Measurements from ENCODE around the gene KCNAB2. TPM values are rescaled to one million over a fixed set of nuclear protein-coding genes. Genes with fewer than 3 reads are reported as not detected.

KCNAB2 gene
- total RNA-seq = 10 to 100 TPM in 2 of 4 donors, 1 to 10 TPM in 2; 4.2 to 12.0 (median 10.0) TPM

DNA sequence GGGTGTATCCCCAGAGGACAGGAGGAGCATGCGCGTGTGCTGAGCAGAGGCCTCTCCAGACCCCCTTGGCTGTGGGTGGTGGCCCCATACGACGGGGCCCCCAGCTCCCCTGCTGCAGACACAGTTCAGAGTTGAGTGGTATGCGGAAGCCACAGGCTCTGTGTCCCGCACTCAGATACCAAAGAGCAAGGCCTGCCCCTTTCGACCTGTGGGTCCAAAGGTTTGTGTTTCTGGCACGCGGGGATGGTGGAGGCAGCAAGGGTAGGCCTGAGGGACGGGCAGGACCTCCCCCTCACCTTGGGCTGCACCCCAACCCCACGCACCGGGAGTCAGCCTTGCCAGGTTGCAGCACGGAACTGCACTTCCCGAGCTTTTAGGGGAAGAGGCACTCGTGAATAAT lies at the start of gene KCNAB2:
TSS of gene KCNAB2 (plus strand) at position 328 of the 400 bp plus-strand sequence. CDS start 5,649 bp downstream, outside the sequence.
- no peak within 1 kb of the TSS for H3K4me3 ChIP-seq (ENCODE audit: low read depth, poor library complexity, severe bottlenecking)
- no peak for DNase-seq (ENCODE audit: low spot score in 2 of 2)
- intact Hi-C loops (cut with DNase I; ENCODE audit: low total_unique reads) = no loop called here
- 66 to 72% methylated on average over 15 of the region's 15 CpGs for WGBS, 2 donors
- no peak for TF ChIP-seq POLR2A (IDR thresholded peaks at IDR 0.05)
- TF ChIP-seq, protein P1, sequence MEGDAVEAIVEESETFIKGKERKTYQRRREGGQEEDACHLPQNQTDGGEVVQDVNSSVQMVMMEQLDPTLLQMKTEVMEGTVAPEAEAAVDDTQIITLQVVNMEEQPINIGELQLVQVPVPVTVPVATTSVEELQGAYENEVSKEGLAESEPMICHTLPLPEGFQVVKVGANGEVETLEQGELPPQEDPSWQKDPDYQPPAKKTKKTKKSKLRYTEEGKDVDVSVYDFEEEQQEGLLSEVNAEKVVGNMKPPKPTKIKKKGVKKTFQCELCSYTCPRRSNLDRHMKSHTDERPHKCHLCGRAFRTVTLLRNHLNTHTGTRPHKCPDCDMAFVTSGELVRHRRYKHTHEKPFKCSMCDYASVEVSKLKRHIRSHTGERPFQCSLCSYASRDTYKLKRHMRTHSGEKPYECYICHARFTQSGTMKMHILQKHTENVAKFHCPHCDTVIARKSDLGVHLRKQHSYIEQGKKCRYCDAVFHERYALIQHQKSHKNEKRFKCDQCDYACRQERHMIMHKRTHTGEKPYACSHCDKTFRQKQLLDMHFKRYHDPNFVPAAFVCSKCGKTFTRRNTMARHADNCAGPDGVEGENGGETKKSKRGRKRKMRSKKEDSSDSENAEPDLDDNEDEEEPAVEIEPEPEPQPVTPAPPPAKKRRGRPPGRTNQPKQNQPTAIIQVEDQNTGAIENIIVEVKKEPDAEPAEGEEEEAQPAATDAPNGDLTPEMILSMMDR (IDR thresholded peaks at IDR 0.05) = no peak

- WGBS, 2 donors = 86 to 87% methylated on average over 16 of the region's 16 CpGs
- intact Hi-C loops (cut with DNase I; ENCODE audit: low total_unique reads) = no loop called here
Measured at GRCh38 chr1:5996641-5997270, 48.9 kb upstream of the KCNAB2 start.

DNA sequence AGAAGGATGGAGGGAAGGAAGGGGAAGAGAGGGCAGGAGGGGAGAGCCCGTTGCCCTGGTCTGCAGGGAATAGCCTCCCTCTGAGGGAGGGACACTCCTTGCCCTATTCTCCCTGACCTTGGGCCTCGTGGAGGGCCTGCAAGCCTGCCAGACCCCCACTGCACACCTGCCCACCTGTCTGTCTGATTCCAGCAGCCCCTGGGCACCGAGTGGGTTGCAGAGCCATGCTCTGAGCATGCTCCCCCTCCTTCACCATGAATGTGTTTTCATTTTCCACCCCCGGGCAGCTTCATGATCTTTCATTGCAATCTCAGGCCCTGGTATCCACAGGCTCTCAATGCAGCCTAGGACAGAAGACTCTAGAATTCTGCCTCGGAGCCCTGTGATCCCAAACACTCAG lies 48.4 kb upstream of the KCNAB2 start:
- no peak for DNase-seq (ENCODE audit: low spot score in 2 of 2)
- TF ChIP-seq, protein P1 (IDR thresholded peaks at IDR 0.05) = no peak
- TF ChIP-seq POLR2A (IDR thresholded peaks at IDR 0.05) = no peak
- H3K4me3 ChIP-seq (ENCODE audit: low read depth, poor library complexity, severe bottlenecking) = no peak overlapping the region
- WGBS, 2 donors = 69 to 80% methylated on average over 5 of the region's 5 CpGs
- intact Hi-C loops (cut with DNase I; ENCODE audit: low total_unique reads) = no loop called here

More at GRCh38 chr1:5996641-5997270, 48.9 kb upstream of the KCNAB2 start:
- no peak for TF ChIP-seq POLR2A (IDR thresholded peaks at IDR 0.05)
- TF ChIP-seq, protein P1 (IDR thresholded peaks at IDR 0.05) = no peak
- DNase-seq (ENCODE audit: low spot score in 2 of 2) = no peak
- no peak overlapping the region for H3K4me3 ChIP-seq (ENCODE audit: low read depth, poor library complexity, severe bottlenecking)

DNA sequence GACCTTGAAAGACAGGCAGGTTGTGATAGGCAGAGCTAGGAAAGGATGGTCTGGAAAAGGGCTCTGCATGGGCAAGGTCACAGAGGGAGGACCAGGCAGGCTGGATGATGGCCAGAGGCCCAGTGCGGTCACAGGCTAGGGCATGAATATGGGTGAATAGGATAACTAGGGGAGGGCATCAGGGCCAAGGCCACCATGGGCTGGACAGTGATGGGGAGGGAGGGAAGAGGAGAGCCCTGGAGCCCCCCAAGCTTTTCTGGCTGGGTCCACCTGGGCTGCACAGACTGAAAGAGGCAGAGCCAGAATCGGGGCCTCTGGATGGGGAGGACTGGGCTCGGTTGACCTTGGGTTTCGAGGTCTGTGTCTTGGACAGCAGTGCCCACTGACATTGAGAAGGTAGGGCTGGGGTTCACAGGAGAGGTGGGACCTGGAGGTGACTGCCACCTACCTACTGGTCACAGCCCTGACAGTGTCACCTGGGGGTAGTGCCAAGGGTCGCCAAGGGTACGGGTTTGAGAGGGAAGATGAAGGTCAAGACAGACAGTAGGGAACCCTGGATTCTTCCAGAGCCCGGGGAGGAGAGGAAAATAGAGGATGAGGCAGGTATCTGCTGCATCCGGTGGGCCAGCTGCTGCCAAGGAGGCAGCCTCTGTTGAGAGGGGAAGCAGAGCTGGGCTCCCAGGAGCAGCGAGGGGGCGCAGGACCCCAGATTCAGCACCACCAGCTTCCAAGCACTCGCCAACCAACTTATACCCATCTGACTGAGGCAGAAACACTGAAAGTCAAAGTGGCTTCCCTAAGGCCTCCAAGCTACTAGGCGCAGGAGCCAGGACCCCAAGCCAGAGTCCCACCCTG lies 47.4 kb upstream of the KCNAB2 start:
- 92 to 95% methylated on average over 12 of the region's 12 CpGs for WGBS, 2 donors
- intact Hi-C loops (cut with DNase I; ENCODE audit: low total_unique reads) = no loop called here

GRCh38 chr1:5998906-5999301 lies 46.8 kb upstream of the KCNAB2 start:
- H3K4me3 ChIP-seq (ENCODE audit: low read depth, poor library complexity, severe bottlenecking) = no peak overlapping the region
- WGBS, 2 donors = 92% methylated on average over 19 of the region's 19 CpGs
- peak in 1 of 2 donors; percentile 76 for DNase-seq (ENCODE audit: low spot score in 2 of 2)
- TF ChIP-seq, protein P1 (IDR thresholded peaks at IDR 0.05) = no peak
- no peak for TF ChIP-seq POLR2A (IDR thresholded peaks at IDR 0.05)
- intact Hi-C loops (cut with DNase I; ENCODE audit: low total_unique reads) = no loop called here

More for the DNA sequence above, 47.4 kb upstream of the KCNAB2 start:
- DNase-seq (ENCODE audit: low spot score in 2 of 2) = peak in 1 of 2 donors; percentile 40
- no peak overlapping the region for H3K4me3 ChIP-seq (ENCODE audit: low read depth, poor library complexity, severe bottlenecking)
- no peak for TF ChIP-seq POLR2A (IDR thresholded peaks at IDR 0.05)
- TF ChIP-seq, protein P1 (IDR thresholded peaks at IDR 0.05) = no peak

Measured in lower leg skin (tissue), 4 donors.